GM12878 (cell line): ENCODE data around the gene POLK. TPM values are rescaled to one million over a fixed set of nuclear protein-coding genes. Genes with fewer than 3 reads are reported as not detected.

Source experiments
- ATAC-seq: fragments of 200-7000 bp; cut with Tn5 transposase; 3 replicates; pipeline ENCODE4 v1.9.1; 2020; ENCODE audit warnings: mild to moderate bottlenecking, moderate library complexity
- BruUV-seq: library from RNA; stranded (reverse); fragments of 400-500 nt; replicated peaks from 2 replicates; lab custom pipeline; 2021; lab: Mats Ljungman, UMichigan
- CTCF ChIA-PET: fragments of 300-600 bp; sonication (Branson Sonifier 250); formaldehyde crosslinking; extraction: SDS; loops from one replicate; lab custom pipeline; 2021; ENCODE audit warnings: inconsistent platforms; lab: Yijun Ruan, JAX
- POLR2A ChIA-PET: fragments of 350-600 bp; formaldehyde crosslinking; extraction: SDS; loops from one replicate; lab custom pipeline; 2021; ENCODE audit warnings: inconsistent platforms; lab: Charles Lee
- RAD21 ChIA-PET: fragments of 300-600 bp; sonication (Branson Sonifier 250); formaldehyde crosslinking; loops from one replicate; lab custom pipeline; 2023; ENCODE audit warnings: antibody characterized with exemption; ENCODE audit not compliant: unreplicated experiment; lab: Charles Lee
- SMC1A ChIA-PET: fragments of 300-600 bp; sonication (Branson Sonifier 250); formaldehyde crosslinking; loops from one replicate; lab custom pipeline; 2023; ENCODE audit not compliant: unreplicated experiment, uncharacterized antibody; lab: Charles Lee
- DNase-seq: peaks from one replicate; pipeline ENCODE4 v3.0.0-alpha.2; 2011; ENCODE audit warnings: low read depth, low spot score
- FAIRE-seq: peaks from 3 replicates; lab custom pipeline; 2011; peaks lifted over from hg19 to GRCh38; lab: Jason Lieb, UNC
- H2AFZ ChIP-seq: 2 replicates; pipeline ENCODE4 v1.6.0; 2011; ENCODE audit warnings: low read depth, low read length, control low read depth; ENCODE audit not compliant: control insufficient read depth
- H3K27ac ChIP-seq: 2 replicates; pipeline ENCODE4 v1.5.1; 2011; ENCODE audit warnings: control low read depth; ENCODE audit not compliant: control insufficient read depth, insufficient read depth
- H3K27me3 ChIP-seq, 2 experiments: replicated peaks in 1 of 2; 2 replicates each; pipeline versions ENCODE4 v1.6.0 to v1.6.1; 2011; ENCODE audit warnings: low read length in 1 of 2; ENCODE audit not compliant: control insufficient read depth in 2 of 2, insufficient read depth in 2 of 2
- H3K36me3 ChIP-seq, 2 experiments: 2 replicates each; pipeline ENCODE4 v1.5.1; 2011; ENCODE audit warnings: low read length in 1 of 2; ENCODE audit not compliant: control insufficient read depth in 2 of 2, insufficient read depth in 2 of 2
- H3K4me1 ChIP-seq: 2 replicates; pipeline ENCODE4 v1.6.1; 2011; ENCODE audit warnings: mild to moderate bottlenecking, low read length, moderate library complexity, mixed read lengths; ENCODE audit not compliant: control insufficient read depth, insufficient read depth
- H3K4me2 ChIP-seq: 2 replicates; pipeline ENCODE4 v1.6.0; 2011; ENCODE audit warnings: control low read depth; ENCODE audit not compliant: control insufficient read depth, insufficient read depth
- H3K4me3 ChIP-seq: fragments of 200-600 bp; sonication (generic); 2 replicates; pipeline ENCODE4 v1.5.1; 2016
- H3K79me2 ChIP-seq: 2 replicates; pipeline ENCODE4 v1.6.0; 2011; ENCODE audit warnings: low read length; ENCODE audit not compliant: control insufficient read depth, insufficient read depth
- H3K9ac ChIP-seq: 2 replicates; pipeline ENCODE4 v1.8.0; 2011; ENCODE audit warnings: low read length, control low read depth, mixed read lengths; ENCODE audit not compliant: control insufficient read depth, insufficient read depth
- H3K9me3 ChIP-seq: replicated peaks from 3 replicates; pipeline ENCODE4 v1.5.1; 2011; ENCODE audit warnings: mild to moderate bottlenecking, low read length; ENCODE audit not compliant: control insufficient read depth, insufficient read depth
- H4K20me1 ChIP-seq: 2 replicates; pipeline ENCODE4 v1.6.0; 2011; ENCODE audit not compliant: control insufficient read depth, insufficient read depth
- ASH2L ChIP-seq: fragments of 300-600, 200-600 bp; sonication (generic); IDR thresholded peaks from 2 replicates; pipeline ENCODE4 v1.6.1; 2017; ENCODE audit warnings: low read depth, mild to moderate bottlenecking, borderline replicate concordance
- BRCA1 ChIP-seq: IDR thresholded peaks from 2 replicates; pipeline ENCODE4 v1.6.1; 2011; ENCODE audit warnings: low read depth, low read length, improper control_type of control experiment
- CREM ChIP-seq: IDR thresholded peaks from 2 replicates; pipeline ENCODE4 v1.6.1; 2014; ENCODE audit warnings: antibody characterized with exemption, low read depth
- EED ChIP-seq: sonication (generic); IDR thresholded peaks from 2 replicates; pipeline ENCODE4 v1.6.1; 2016; ENCODE audit warnings: antibody characterized with exemption, low read depth
- EZH2 ChIP-seq: IDR thresholded peaks from 2 replicates; pipeline ENCODE4 v1.6.1; 2012; ENCODE audit warnings: low read depth, mild to moderate bottlenecking, control low read depth, inconsistent platforms, low read length, borderline replicate concordance; ENCODE audit not compliant: control insufficient read depth
- KDM1A ChIP-seq: fragments of 200-600 bp; sonication (generic); IDR thresholded peaks from 2 replicates; pipeline ENCODE4 v1.6.1; 2016; ENCODE audit warnings: borderline replicate concordance
- MYC ChIP-seq: IDR thresholded peaks from 2 replicates; pipeline ENCODE4 v1.6.1; 2011; ENCODE audit warnings: mild to moderate bottlenecking, low read length, moderate library complexity, inconsistent platforms; ENCODE audit not compliant: insufficient read depth, insufficient replicate concordance, insufficient read length, severe bottlenecking
- NFYB ChIP-seq: IDR thresholded peaks from 2 replicates; pipeline ENCODE4 v1.6.1; 2011; ENCODE audit warnings: low read depth, mild to moderate bottlenecking, low read length, improper control_type of control experiment, moderate library complexity; ENCODE audit not compliant: insufficient read depth
- NR2C1 ChIP-seq: fragments of 450-650 bp; IDR thresholded peaks from 2 replicates; pipeline ENCODE4 v1.6.1; 2017; ENCODE audit warnings: antibody characterized with exemption, mild to moderate bottlenecking, moderate library complexity
- NRF1 ChIP-seq: conservative IDR thresholded peaks from 2 replicates; pipeline ENCODE4 v1.6.1; 2011; ENCODE audit warnings: mild to moderate bottlenecking, low read depth, low read length, improper control_type of control experiment
- PML ChIP-seq: IDR thresholded peaks from 2 replicates; pipeline ENCODE4 v1.6.1; 2012; ENCODE audit warnings: low read length, inconsistent platforms
- REST ChIP-seq: IDR thresholded peaks from 2 replicates; pipeline ENCODE4 v1.6.1; 2012; ENCODE audit warnings: mild to moderate bottlenecking, low read depth, low read length
- SUPT20H ChIP-seq: IDR thresholded peaks from 2 replicates; pipeline ENCODE4 v1.6.1; 2011; ENCODE audit warnings: low read depth, mild to moderate bottlenecking, low read length, moderate library complexity, borderline replicate concordance; ENCODE audit not compliant: control insufficient read depth
- WGBS: methylation state at CpG from one replicate; pipeline ENCODE4 v1.1.6; 2016; ENCODE audit warnings: low lambda C conversion rate; ENCODE audit not compliant: insufficient replicate concordance, insufficient coverage; ENCODE audit errors: missing lambda C conversion rate; 5-methylcytosine and 5-hydroxymethylcytosine counted together
- in situ Hi-C: fragments of 300-500 bp; cut with MboI; formaldehyde crosslinking; loops from 9 replicates; pipeline ENCODE4 v1.14.3; 2018; ENCODE audit warnings: mixed read lengths
- intact Hi-C: fragments of 100-400 bp; cut with micrococcal nuclease; formaldehyde crosslinking; loops from one replicate; pipeline ENCODE4 v1.14.2; 2022; ENCODE audit not compliant: unreplicated experiment
- polyA plus RNA-seq, 11 experiments: library from polyadenylated mRNA; depleted of rRNA in 4 of 11; unstranded in 6 of 11; stranded (reverse) in 5 of 11; fragments of >200 nt; fragmentation: Nextera tagmentation in 4 of 11; fragmentation: Illumina TruSeq in 1 of 11; extraction: Ambion mirVana in 4 of 11; extraction: Trizol in 1 of 11; gene quantifications; 1 replicate in 1 of 11; 2 replicates in 10 of 11; pipeline versions ENCODE4 v1.2.1 to v1.2.3, GENCODE V29; 2011 to 2016; ENCODE audit warnings: inconsistent platforms in 2 of 11, missing spikeins in 2 of 11, low read depth in 1 of 11
- total RNA-seq, 4 experiments: library from RNA; depleted of rRNA in 3 of 4; stranded (reverse); fragments of >200 nt in 3 of 4; fragmentation: Illumina TruSeq in 1 of 4; extraction: Trizol in 1 of 4; gene quantifications; 2 replicates each; pipeline versions ENCODE4 v1.2.1 to v1.2.3, GENCODE V29; 2013 to 2021
- TF ChIP-seq, protein P1 (sequence below): IDR thresholded peaks from 2 replicates; pipeline ENCODE4 v1.6.1; 2011; ENCODE audit warnings: borderline replicate concordance, low read depth, mild to moderate bottlenecking, moderate library complexity, low read length; ENCODE audit not compliant: insufficient read depth, poor library complexity, severe bottlenecking
- TF ChIP-seq, protein P2 (sequence below): fragments of 150-350 bp; IDR thresholded peaks from 2 replicates; pipeline ENCODE4 v1.6.1; 2016; ENCODE audit warnings: low read depth, low read length

The POLK gene
- total and polyA plus RNA-seq, 10 of the 15 experiments (the other 5 are each of a cell fraction or from before 2014, with no cell fraction given) = 10.4 to 47.6 (median 29.0) TPM

- Histone ChIP-seq H3K4me2 (no peak overlapping the region), H3K36me3 (peaks cover 0 to 12% of the 10 kb centered on the region in 2 experiments; a peak in 3 of 4 replicates), H3K79me2 (peaks cover 2% of the 10 kb centered on the region), H4K20me1 (no peaks in the 10 kb centered on the region), H3K27ac (no peak overlapping the region), H2AFZ (no peak overlapping the region), H3K4me1 (no peaks in the 10 kb centered on the region), H3K4me3 (no peak overlapping the region), H3K9me3 (peaks cover 3% of the 10 kb centered on the region; the same call in 2 of the 3 replicates), H3K27me3 (no peaks in the 10 kb centered on the region), H3K9ac (no peak overlapping the region)
- BruUV-seq = no TSS peak
- no peak for FAIRE-seq
- no peak for ATAC-seq
- WGBS = 96% methylated on average over 2 of the region's 2 CpGs
- SMC1A ChIA-PET = interaction anchor here (0.9 to 2.3 kb wide), 10 partner anchors 8 to 176 kb away, joined by 3 to 8 read pairs (median 4); no protein-coding TSS in a partner anchor
- in situ Hi-C loops (no loop called here), intact Hi-C loops (loop anchor here (10.0 kb wide), 1 partner anchor 1208 kb away; no protein-coding TSS in a partner anchor)
- CTCF ChIA-PET = interaction anchor here (0.6 to 1.7 kb wide), 4 partner anchors 13 to 837 kb away, joined by 3 to 4 read pairs (median 4); no protein-coding TSS in a partner anchor
- no peak for DNase-seq
- RAD21 ChIA-PET = interaction anchor here (1.0 to 2.6 kb wide), 4 partner anchors 15 to 118 kb away, joined by 3 to 9 read pairs (median 4); no protein-coding TSS in a partner anchor
- POLR2A ChIA-PET = interaction anchor here (1.1 kb wide), 1 partner anchor 11 kb away, joined by 3 read pairs; no protein-coding TSS in a partner anchor
- TF ChIP-seq, protein P1, sequence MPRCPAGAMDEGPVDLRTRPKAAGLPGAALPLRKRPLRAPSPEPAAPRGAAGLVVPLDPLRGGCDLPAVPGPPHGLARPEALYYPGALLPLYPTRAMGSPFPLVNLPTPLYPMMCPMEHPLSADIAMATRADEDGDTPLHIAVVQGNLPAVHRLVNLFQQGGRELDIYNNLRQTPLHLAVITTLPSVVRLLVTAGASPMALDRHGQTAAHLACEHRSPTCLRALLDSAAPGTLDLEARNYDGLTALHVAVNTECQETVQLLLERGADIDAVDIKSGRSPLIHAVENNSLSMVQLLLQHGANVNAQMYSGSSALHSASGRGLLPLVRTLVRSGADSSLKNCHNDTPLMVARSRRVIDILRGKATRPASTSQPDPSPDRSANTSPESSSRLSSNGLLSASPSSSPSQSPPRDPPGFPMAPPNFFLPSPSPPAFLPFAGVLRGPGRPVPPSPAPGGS = no peak
- TF ChIP-seq ASH2L (no peak), KDM1A (no peak), NFYB (no peak), EZH2 (no peak), CREM (no peak), BRCA1 (no peak), NRF1 (no peak), EED (no peak), SUPT20H (no peak), PML (no peak), NR2C1 (no peak), REST (no peak), MYC (no peak)
- TF ChIP-seq, protein P2, sequence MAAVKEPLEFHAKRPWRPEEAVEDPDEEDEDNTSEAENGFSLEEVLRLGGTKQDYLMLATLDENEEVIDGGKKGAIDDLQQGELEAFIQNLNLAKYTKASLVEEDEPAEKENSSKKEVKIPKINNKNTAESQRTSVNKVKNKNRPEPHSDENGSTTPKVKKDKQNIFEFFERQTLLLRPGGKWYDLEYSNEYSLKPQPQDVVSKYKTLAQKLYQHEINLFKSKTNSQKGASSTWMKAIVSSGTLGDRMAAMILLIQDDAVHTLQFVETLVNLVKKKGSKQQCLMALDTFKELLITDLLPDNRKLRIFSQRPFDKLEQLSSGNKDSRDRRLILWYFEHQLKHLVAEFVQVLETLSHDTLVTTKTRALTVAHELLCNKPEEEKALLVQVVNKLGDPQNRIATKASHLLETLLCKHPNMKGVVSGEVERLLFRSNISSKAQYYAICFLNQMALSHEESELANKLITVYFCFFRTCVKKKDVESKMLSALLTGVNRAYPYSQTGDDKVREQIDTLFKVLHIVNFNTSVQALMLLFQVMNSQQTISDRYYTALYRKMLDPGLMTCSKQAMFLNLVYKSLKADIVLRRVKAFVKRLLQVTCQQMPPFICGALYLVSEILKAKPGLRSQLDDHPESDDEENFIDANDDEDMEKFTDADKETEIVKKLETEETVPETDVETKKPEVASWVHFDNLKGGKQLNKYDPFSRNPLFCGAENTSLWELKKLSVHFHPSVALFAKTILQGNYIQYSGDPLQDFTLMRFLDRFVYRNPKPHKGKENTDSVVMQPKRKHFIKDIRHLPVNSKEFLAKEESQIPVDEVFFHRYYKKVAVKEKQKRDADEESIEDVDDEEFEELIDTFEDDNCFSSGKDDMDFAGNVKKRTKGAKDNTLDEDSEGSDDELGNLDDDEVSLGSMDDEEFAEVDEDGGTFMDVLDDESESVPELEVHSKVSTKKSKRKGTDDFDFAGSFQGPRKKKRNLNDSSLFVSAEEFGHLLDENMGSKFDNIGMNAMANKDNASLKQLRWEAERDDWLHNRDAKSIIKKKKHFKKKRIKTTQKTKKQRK = no peak
Measured at GRCh38 chr5:75552764-75553163, 41.1 kb downstream of the POLK start.
